ENCODE measurements around the gene IFNAR1.

The IFNAR1 gene

DNA sequence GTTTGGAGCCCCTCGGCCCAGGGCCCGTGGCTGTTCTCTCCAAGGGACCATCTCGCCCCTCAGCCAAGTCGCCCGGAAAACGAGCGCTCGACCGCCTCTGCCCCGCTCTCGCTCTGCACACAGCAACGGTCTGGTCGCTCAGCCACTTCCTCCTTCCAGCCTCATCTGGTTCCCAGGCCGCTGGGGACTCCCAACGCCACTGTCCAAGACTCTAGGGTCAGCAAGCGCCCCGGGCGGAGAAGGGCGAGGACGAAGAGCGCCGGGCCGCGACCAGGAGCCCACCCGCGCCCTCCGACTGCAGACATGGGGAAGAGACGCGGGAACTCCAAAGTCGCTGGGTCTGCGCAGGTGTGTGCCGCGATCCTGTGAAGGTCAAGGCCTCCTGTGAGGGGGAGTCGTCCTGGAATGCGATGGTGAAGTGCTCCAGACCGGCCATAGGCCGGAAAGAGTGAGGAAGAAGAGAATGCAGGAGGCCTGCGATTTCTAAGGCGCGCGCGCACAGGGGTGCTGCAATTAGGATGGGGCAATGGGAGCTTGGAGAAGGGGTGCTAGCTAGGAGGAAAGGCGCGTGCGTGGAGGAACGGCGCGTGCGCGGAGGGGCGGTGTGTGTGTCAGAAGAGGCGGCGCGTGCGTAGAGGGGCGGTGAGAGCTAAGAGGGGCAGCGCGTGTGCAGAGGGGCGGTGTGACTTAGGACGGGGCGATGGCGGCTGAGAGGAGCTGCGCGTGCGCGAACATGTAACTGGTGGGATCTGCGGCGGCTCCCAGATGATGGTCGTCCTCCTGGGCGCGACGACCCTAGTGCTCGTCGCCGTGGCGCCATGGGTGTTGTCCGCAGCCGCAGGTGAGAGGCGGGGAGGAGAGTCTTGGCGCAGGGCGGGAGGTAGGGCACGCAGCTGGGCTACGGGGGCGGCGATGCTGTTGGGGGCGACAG is at the start of gene IFNAR1:
Gene IFNAR1, plus strand, starts transcription at position 680 of the 931 bp plus-strand sequence. Its CDS starts 86 bp downstream, at position 766.
- peak; percentile 91 to 99 (median 96) for DNase-seq
- intact Hi-C loops (cut with DNase I): no loop called here

DNA sequence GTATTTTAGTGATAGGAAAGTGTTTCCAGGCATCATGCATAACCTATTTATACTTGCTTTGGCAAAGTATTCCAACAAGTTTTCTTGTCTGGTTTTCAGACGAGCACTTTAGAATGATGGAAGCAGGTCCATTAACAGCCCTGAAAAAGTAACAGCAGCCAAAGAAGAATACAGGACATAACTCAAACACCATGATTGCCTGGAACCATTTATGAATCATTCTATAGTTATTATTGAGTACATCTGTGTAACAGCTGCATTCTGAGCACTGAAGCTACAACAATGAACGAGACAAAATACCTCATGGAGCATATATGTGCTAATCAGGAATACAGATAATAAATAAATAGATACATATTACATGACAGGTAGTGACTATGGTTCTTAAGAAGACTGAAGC is 46.0 kb upstream of the IFNAR1 start:
- no peak for DNase-seq
- intact Hi-C loops (cut with DNase I): no loop called here

DNA sequence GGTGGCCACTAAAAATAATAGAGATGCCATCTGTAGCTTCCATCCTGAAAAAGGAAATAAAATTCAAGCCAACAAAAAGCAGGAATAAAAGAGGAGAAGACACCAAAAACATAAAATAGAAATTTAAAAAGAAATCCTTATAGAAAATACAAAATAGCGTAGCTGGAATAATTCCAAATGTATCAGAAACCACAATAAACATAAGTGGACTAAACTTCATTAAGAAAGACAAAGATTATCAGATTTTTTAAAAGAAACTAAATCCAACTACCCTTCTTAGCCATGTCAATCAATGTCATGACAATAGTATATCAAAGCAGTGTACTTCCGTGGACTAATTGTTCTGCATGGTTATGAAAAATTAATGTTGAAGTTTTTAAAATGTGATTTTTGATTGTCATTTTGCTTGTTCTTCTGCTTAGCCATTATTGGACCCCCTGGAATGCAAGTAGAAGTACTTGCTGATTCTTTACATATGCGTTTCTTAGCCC is 45.4 kb upstream of the IFNAR1 start:
- no peak for DNase-seq
- intact Hi-C loops (cut with DNase I): no loop called here

DNA sequence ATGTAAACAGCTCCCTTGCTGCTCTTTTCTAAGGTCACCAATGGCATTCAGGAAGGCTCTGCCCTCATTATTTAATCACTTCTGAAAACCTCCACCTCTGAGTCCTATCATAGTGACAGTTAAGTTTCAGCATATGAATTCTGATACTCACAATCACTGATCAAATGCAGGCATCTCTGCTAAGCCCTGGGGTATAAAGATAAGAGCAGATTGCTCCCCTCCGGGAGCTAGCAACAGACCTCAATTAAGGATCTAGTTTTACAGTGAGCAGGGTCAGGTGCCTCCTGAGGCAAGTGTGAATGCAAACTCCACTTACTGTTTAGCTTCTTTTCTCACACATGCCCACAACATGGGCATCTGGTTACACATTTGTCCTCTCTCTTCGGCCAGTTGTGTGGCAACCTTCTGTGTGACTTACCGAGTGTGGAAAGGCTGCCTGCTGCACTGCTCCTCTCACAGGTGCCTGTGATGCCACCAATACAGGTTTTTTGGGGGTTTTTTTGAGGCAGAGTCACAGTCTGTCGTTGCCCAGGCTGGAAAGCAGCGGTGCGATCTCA is 43.6 kb upstream of the IFNAR1 start:
- no peak for DNase-seq
- intact Hi-C loops (cut with DNase I): no loop called here

DNA sequence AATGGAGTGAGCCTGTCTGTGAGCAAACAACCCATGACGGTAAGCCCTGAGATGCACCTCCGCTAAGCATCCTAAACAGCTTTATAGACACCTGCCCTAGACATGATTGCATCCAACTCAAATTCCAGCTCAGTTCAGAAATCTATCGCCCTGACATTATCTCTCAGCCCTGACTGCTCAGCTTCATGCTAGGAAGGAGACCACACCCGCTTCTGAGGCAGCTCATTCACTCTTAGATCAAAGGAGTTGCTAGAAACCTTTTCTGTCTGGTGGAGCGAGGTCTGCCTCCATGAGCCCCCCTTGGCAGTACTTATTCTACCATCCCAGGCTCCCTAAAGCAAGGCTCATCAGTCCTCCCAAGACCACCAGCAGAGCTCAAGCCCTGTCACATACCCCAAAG is 41.6 kb upstream of the IFNAR1 start:
- intact Hi-C loops (cut with DNase I): no loop called here
- DNase-seq: no peak

DNA sequence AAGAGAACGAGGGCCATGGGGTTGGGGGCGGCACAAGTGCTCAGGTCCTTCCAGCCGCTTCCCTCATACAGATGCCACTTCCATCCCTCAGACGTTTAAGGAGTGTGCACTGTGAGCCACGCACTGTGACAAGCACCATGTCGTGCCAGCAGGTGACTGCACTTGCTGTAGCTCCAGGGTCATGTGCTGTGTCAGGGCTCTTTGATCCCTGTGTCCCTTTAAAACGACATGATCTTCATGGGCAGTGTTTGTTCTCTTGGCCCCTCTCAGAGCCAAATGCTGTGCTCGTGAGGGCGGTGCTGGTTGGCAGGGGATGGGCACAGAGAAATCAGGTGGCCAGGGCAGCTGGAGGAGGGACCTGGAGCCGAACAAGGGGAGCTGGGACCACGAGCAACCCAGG is 38.7 kb upstream of the IFNAR1 start:
- DNase-seq: no peak
- intact Hi-C loops (cut with DNase I): no loop called here

DNA sequence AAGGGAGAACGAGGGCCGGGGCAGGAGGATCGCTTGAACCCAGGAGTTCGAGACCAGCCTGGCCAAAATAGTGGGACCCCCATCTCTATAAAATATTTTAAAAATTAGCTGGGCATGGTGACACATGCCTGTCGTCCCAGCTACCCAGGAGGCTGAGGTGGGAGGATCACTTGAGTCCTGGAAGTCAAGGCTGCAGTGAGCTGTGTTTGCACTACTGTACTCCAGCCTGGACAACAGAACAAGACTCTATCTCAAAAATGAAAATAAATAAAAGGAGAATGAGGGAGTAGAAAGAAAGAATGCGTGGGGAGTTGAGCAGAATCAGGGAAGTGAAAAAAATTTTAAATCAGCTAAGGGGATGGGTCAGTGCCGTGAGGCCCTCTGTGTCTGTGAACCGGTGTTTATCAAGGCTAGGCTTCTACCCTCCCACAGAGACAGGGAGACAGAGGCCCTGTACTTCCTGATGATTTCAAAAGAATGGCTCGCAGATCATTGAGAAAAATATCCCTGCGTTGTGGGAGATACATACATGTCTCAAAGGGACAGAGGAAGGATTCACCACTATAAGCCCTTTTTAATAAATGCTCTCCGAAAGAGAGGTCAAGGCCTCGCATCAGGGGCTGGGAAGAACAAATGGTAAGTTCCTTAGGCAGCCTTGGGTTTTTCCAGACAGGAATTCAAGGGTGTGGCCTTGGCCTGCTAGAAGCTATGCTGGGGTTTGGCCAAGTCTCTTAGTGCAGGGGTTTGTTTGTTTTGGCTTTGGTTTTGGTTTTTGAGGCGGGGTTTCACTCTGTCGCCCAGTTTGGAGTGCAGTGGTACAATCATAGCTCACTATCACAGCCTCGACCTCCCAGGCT is 37.9 kb upstream of the IFNAR1 start:
- no peak for DNase-seq
- intact Hi-C loops (cut with DNase I): no loop called here

DNA sequence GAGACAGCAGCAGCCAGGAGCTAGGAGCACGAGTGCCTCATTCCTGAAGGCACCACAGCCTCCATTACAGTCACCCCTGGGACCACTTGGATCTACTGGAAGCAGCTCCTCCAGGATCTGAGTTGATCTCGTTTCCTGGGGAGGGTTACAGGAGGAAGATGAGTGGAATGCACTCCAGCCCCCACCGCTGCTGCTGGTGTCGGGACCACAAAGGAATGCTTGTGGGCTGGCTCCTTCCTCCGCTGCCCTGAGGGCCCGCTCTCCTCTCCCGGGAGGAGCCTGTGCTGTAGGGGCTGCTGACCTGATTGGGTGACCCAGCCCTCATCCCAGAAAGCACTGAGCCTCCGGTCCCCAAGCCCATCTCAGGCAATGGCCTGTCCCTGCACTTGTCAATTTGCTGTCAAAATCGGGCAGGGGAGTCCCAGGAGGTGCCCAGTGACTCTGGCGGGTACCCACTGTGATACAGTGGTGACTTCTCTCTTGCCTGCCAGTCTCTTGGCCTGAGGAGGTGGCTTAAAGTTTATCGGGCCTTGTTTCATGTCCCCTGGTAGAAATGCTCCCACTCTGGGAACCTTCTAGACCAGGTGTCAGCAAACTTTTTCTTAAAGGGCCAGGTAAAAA is 35.5 kb upstream of the IFNAR1 start:
- intact Hi-C loops (cut with DNase I): no loop called here
- no peak for DNase-seq

DNA sequence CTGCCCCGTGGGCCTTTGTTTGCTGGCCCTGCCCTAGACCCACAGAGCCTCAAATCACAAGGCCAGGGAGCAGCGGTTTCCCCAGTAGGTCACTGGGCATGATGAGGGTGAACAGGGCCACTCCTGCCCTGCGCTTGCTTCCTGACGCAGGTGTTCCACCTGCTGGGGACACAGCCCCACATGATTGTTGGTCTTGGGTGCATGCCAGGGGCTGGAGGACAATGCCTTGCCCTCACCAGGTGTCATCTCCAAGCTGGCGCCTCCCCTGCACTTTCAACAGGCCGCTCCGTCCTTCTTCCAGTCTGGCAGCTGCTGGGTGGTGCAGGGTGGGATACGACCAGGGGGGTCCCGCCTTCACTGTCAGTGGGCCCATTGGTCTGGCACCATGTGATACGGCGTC is 34.3 kb upstream of the IFNAR1 start:
- no peak for DNase-seq
- intact Hi-C loops (cut with DNase I): no loop called here

DNA sequence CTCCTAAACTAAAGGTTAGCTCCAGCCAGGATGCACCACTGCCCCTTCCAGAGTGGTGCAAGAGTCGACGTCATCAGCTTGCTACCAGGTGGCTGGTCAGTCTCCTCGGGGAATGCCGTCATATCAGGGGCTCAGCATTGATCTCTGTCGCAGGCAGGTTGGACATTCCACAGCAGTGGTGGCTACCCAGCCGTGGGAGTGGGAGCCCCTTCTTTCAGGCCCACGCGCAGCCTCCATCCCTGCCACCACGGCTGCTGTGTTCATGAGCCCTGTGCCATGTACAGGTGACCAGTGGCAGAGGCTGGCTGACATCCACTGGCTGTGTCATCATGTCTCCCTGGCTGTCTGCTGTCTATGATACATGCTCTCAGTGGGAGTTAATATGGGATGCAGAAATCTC is 33.1 kb upstream of the IFNAR1 start:
- intact Hi-C loops (cut with DNase I): no loop called here
- no peak for DNase-seq

DNA sequence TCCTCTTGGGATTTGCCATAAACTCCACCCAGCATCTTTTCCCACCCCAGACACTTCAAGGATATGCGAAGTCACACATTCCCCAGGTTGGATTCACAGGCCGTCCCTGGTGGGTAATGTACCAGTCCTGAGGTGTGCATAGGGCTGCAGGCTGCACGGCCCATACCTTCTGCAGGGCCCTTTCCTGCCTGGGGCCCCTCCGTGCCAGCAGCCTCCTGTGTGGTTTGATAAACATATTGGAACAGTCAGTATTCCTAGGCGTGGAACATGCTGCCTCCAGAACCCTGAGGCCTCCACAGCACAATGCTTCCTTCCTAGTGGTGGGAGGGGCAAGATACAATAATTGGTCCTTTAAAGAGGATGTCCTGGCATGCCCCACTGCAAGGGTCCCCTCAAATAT is 32.0 kb upstream of the IFNAR1 start:
- no peak for DNase-seq
- intact Hi-C loops (cut with DNase I): no loop called here

DNA sequence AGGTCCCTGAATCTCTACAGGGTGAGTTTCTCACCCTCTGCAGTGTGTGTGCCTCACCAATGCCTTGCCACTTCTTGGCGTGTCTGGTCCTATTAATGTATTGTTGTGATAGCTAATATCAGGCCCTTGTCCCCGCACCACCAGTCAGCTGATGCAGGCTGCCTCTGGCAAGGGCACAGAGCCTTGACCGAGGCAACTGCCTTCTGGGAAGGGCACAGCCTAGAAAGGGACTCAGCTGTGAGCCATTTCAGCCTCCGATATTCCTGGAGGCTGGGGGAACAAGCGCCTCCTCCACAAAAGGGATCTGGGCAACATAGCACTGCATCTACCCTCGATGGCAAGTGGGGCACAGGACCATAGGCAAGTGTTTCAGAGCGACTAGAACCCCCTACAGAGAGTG is 31.6 kb upstream of the IFNAR1 start:
- intact Hi-C loops (cut with DNase I): no loop called here
- DNase-seq: peak in 16 of 42 donors; percentile 12 to 50 (median 29)

DNA sequence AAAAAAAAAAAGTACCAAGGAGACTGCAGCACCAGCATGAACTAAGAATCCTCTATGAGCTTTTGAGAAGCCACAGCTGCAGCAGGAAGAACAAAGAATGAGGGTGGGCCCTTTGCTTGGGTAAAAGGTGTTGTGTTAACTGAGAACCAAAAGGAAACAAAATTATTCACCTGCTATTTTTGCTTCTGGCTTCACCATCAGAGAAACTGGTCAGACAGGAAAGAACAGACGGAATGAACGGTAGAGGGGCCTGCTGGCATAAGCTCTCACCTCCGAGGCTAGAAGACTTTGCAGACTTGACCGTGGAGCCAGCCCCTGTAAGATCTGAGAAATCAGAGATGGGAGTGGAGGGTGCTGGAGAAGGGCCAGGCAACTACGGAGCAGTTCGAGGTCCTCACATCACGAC is 31.0 kb upstream of the IFNAR1 start:
- DNase-seq: no peak
- intact Hi-C loops (cut with DNase I): no loop called here

DNA sequence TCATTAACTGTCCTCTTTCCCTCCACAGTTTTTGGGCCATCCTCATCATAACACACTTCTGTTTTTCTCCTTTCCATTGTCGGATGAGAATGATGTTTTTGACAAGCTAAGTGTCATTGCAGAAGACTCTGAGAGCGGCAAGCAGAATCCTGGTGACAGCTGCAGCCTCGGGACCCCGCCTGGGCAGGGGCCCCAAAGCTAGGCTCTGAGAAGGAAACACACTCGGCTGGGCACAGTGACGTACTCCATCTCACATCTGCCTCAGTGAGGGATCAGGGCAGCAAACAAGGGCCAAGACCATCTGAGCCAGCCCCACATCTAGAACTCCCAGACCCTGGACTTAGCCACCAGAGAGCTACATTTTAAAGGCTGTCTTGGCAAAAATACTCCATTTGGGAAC is 28.6 kb upstream of the IFNAR1 start:
- DNase-seq: no peak

DNA sequence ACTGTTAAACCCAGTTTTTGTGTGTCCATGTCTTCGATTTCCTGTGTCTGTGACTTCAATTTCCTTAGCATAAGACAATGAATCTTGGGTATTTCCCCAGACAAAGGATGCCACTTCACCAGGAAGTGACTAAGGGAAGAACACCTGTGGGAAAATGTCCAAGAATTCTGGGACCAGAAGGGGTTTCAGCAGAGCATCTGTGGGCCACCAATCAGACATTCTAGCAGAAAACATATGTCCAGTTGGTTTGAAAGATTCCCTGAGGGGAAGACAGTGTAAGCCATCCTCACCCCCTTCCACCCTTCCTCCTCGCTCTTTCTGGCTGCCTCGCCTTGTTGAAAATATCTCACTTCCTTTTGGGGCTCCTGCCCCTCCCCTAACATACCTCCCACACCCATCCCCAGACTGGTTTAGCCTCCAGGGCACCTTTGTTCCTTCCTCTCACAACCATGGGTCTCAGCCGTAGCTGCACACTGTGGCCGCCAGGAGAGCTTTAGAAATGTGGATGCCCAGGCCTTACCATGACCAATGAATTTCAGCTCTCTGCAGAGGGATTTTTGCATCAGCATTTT is 25.5 kb upstream of the IFNAR1 start:
- intact Hi-C loops (cut with DNase I): no loop called here
- DNase-seq: peak in 3 of 42 donors; percentile 3 to 31 (median 5)

More for the DNA sequence above, 28.6 kb upstream of the IFNAR1 start:
- intact Hi-C loops (cut with DNase I): no loop called here

DNA sequence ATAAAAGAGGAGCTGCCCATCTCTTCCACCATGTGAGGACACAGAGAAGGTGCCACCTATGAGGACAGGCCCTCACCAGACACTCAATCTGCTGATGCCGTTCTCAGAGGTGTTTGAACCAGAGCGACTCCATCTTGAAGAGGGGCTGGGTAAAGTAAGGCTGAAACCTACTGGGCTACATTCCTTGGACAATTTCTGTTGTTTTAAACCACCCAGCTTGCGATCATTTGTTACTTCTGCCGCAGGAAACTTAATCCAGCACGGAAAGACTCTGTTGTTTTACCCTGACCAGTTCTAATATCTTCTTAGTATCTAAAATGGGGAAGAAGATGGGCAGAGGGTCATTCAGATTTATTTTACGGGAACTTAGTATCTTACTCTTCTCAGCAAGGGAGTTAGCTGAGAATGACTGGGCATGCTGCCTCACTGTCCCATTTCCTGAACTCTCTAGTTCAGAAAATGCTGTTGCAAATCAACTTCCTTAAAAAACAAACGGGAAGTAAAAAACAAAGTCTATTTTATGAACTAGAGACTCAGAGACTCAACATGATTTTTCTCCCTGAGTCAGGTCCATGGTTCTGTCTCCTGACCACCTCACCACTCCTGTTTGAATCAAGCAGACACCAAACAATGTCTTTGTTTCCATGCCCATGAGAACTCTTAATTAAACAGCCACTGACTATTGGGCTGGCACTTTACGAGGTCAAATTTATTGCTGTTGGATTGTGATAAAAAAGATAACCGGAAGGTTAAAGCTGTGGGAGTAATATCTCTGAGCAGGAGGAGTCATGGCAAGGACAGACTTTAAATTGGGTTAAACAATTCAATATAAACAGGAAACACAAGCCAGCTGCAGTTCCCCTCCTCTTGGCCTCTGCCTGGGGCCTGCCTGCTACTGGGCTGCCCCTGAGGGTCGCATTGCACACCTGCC is 23.8 kb upstream of the IFNAR1 start:
- intact Hi-C loops (cut with DNase I): no loop called here
- peak in 4 of 42 donors; percentile 11 to 43 (median 29) for DNase-seq

DNA sequence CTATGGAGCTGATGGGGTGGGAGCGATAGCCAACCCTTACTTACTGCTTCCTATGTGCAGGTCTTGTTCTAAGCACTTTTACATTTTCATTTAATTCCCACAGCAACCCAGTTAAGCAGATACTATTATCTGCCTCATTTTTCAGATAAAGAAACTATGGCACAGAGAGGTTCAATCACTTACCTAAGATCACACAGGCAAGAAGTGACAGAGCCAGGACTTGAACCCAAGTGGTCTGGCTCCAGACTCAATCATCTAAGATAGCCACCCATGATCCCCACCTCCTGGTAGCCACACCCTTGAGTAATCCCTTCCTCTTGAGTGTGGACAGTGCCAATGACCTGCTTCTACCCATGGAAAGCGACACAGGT is 23.2 kb upstream of the IFNAR1 start:
- intact Hi-C loops (cut with DNase I): no loop called here
- no peak for DNase-seq

DNA sequence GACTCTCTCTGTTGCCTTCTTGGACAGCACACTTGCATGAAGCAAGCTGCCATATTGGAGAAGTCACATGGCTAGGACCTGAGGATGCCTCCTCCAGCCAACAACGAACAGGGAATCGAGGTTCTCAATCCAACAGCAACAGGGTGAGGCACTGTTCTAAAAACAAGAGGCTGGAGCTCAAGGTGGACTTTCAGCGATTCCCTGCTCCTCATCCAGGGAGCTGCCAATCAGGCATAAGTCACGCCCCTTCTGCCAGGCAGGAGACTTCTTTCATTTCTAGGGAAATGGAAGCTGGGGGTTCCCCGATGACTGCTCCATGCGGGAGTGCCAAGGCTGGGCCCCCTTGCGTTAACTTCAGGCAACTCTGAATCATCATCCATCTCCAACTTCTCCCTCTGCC is 22.7 kb upstream of the IFNAR1 start:
- peak in 1 of 42 donors; percentile 22 for DNase-seq
- intact Hi-C loops (cut with DNase I): no loop called here

Measured in head of caudate nucleus (tissue), 42 donors.